ENCODE measurements around the gene USP43.

- TF ChIP-seq, protein P1, sequence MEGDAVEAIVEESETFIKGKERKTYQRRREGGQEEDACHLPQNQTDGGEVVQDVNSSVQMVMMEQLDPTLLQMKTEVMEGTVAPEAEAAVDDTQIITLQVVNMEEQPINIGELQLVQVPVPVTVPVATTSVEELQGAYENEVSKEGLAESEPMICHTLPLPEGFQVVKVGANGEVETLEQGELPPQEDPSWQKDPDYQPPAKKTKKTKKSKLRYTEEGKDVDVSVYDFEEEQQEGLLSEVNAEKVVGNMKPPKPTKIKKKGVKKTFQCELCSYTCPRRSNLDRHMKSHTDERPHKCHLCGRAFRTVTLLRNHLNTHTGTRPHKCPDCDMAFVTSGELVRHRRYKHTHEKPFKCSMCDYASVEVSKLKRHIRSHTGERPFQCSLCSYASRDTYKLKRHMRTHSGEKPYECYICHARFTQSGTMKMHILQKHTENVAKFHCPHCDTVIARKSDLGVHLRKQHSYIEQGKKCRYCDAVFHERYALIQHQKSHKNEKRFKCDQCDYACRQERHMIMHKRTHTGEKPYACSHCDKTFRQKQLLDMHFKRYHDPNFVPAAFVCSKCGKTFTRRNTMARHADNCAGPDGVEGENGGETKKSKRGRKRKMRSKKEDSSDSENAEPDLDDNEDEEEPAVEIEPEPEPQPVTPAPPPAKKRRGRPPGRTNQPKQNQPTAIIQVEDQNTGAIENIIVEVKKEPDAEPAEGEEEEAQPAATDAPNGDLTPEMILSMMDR (conservative IDR thresholded peaks at IDR 0.05; ENCODE audit: low read depth, low read length), result no peak
- TF ChIP-seq EZH2 (IDR thresholded peaks at IDR 0.05; ENCODE audit: borderline replicate concordance, low read depth, low read length, poor library complexity, severe bottlenecking), result no peak
These were observed 3.3 kb downstream of the USP43 start for GRCh38 chr17:9648521-9649110.
